HG02885 (cell line): ENCODE measurements around the gene DCAF6.

Experiments
- ATAC-seq: cut with Tn5 transposase; IDR thresholded peaks from one replicate; pipeline ENCODE4 v1.9.1; 2021; ENCODE audit warnings: mild to moderate bottlenecking; ENCODE audit not compliant: unreplicated experiment, poor library complexity

DCAF6 gene

DNA sequence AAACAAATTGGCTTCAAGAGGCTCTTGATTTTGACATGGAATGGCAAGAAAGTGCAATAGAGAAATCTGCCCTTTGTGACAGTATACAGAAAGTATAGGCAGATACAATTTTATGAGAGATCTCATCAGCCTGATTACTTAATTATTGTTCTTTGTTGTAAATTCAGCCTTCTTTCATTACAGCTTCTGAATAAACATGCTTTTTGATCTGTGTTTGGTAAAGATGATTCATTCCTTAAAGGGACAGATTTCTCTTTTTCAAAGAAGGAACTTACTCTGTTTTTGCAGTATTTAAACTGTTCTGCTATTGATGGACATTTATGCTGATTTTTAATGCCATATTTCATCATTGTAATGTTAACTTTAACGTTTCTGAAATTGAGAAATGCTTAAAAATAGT, 14.1 kb downstream of the DCAF6 start:
- ATAC-seq: no peak

DNA sequence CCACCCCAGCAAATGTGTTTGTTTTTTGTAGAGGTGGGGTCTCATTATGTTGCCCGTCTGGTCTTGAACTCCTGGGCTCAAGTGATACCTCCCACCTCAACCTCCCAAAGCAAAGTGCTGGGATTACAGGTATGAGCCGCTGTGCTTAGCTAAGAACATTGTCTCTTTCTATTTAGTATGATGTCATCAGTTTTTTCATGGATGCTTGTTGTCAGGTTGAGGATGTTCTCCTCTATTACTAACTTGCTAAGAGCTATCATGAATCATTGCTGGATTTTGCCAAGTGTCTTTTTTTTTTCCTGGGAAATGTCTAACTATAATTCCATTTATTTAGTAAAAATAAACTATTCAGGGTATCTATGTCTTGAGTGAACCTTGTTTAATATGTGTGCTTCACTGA, 19.4 kb downstream of the DCAF6 start:
- ATAC-seq: no peak

DNA sequence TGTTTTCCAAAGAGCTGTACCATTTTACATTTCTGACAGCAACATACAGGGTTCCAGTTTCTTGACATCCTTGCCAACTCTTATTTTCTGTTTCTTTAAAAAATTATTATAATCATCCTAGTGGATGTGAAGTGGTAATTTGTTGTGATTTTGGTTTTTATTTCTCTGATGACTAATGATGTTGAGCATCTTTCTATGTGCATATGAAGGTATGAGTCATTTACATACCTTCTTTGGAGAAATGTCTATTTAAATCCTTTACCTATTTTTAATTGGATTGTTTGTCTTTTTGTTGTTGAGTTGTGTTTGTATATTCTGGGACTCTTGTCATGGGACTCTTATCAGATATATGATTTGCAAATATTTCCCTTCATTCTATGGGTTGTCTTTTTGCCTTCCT, 21.2 kb downstream of the DCAF6 start:
- ATAC-seq: no peak

DNA sequence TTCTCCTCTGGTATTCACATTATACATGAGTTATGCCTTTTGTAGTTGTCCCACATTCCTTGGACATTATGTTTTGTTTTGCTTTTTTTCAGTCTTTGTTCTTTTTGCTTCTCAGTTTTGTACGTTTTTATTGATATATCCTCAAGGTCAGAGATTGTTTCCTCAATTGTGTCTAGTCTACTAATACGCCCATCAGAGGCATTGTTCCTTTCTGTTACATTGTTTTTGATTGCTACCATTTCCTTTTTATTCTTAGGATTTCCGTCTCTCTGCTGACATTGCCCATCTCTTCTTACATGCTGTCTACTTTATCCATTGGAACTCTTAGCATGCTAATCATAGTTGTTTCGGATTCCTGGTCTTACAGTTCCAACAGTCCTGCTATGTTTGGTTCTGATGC, 28.2 kb downstream of the DCAF6 start:
- ATAC-seq: no peak

DNA sequence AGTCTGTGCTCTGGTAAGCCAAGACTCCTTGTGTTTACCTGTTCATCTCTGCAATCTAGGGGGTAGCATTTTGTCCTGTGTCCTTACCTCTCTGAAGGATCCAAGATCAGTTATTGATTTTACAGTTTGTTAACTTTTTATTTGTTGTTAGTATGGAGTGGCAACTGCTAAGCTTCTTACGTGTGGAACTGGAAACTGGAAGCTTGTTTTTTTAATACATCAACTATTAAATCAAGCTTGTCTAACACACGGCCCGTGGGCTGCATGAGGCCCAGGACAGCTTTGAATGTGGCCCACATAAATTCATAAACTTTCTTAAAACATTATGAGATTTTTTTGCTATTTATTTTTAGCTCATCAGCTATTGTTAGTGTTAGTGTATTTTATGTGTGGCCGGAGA, 29.6 kb downstream of the DCAF6 start:
- no peak for ATAC-seq

DNA sequence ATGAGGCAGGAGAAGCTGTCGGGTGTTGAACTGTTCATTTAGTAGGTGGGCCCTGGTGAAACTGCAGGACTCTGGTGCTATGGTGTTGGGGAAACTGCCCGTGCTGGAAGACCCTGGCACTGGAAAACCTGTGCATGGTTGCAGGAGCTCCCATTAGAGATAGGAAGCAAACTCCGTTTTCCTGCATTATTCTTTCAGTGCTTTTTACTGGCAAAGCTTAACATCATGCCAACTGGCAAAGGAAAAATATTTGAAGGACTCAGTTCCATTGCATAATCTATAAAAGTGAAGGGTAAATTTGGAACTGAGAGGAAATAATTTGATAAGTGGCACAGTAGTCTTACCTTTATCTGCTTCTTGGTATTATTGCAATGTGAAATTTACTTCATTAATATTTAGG, 32.1 kb downstream of the DCAF6 start:
- ATAC-seq: no peak

DNA sequence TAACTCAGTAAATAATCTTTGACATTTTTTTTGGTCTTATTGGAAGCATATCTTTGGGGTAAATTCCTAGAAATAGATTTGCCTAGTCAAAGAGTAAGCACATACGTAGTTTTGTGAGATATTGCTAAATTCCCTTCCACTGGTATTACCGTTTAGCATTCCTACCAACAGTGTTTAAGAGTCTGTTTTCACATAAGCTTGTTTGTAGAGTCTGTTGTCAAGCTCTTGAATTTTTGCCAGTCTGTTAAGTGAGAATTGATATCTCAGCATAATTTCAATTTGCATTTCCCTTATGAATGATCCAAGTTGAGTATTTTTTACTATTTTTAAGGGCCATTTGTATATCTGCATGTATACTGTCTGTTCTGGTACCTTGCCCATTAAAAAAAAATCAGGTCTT, 37.3 kb downstream of the DCAF6 start:
- ATAC-seq: no peak

DNA sequence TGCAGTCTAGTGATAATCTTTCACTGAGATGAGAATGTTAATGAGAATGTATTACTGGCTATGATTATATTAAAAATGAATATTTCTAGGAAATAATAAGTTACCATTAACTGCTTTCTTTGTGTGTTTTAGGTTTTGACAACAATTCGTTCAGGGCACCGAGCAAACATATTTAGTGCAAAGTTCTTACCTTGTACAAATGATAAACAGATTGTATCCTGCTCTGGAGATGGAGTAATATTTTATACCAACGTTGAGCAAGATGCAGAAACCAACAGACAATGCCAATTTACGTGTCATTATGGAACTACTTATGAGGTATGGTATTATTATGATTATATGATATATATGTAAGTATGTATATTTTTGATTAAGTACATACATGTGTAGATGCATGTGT, 38.2 kb downstream of the DCAF6 start:
- no peak for ATAC-seq

DNA sequence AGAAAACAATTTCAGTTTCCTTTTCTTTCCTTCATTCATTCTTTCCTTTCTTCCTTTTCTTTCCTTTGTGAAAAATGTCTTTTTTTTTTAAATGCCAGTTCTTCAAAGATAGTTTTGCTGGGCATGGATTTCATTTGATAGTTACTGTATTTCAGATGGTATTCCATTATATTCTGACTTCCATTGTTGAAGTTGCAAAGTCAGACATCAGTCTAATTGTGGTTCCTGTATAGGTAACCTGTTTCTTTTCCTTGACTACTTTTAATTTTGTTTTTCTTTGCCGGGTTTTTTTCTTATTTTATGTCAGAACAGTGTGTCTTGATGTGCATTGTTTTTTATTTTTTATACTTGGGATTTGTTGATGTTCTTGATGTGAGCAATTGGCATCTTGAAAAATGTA, 40.8 kb downstream of the DCAF6 start:
- ATAC-seq: no peak

DNA sequence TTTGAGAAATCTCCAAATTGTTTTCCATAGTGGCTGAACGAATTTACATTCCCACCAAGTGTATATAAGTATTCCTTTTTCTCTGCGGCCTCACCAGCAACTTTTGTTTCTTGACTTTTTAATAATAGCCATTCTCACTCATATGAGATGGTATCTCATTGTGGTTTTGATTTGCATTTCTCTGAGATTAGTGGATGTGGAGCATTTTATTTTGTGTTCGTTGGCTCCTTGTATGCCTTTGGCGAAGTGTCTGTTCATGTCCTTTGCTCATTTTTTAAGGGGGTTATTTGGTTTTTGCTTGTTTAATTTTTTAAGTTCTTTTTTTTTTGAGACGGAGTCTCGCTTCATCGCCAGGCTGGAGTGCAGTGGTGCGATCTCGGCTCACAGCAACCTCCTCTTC, 45.5 kb downstream of the DCAF6 start:
- ATAC-seq: no peak

DNA sequence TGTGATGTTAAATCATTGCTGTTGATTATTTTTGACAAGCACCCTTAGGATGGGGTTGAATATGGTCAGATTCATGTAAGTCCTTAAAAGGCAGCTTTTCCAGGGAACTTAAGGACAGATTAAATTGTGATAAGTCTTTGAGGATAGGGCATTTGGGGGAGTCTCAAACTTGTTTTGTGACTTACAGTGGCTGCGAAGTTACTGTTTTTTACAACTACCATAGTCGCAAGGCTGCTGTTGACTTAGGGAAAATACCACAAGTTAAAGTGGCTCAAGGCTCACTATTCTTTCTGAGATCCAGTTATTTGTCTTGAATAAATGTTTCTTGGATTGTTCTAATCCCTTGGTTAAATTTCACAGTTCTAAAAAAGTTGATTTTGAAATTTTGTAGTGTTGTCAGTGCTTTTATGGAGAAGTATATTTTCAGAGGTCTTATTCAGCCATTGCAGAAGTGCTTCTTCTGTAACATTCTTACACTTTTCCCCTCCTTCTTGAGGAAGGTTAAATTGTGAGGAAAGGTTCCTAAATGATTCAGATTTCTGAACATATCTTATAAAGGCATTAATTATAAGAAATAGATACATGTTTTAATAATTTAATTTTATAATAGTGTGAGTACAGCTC, 47.4 kb downstream of the DCAF6 start:
- no peak for ATAC-seq

DNA sequence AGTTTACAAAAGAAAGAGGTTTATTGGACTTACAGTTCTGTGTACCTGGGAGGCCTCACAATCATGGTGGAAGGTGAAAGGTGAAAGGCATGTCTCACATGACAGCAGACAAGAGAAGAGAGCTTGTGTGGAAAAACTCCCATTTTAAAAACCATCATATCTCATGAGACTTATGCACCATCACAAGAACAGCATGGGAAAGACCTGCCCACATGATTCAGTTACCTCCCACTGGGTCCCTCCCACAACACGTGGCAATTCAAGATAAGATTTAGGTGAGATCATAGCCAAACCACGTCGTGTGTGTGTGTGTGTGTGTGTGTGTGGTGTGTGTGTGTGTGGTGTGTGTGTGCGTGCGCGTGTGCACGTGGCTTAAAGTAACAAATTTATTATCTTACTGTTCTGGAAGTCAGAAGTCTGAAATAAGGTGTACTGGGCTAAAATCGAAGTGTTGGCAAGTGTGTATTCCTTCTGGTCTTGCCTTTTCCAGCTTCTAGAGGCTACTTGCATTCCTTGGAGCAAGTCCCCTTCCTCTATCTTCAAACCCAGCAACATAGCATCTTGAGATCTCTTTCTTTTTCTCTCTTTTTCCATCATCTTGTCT, 48.5 kb downstream of the DCAF6 start:
- no peak for ATAC-seq

DNA sequence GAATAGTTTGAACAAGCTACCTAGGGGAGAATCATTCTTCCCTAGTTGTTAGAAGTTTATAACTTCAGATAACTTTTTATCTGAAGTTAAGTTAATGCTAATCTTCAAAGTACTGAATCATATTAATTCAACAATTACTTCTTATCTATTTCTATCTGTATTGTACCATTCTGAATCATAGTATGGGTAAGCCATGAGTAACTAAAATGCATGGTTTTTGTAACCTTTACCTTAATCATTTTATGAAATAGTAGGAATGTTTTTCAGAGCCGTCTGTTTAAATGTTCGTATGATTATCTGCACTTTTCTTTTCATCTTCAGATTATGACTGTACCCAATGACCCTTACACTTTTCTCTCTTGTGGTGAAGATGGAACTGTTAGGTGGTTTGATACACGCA, 50.7 kb downstream of the DCAF6 start:
- ATAC-seq: no peak

DNA sequence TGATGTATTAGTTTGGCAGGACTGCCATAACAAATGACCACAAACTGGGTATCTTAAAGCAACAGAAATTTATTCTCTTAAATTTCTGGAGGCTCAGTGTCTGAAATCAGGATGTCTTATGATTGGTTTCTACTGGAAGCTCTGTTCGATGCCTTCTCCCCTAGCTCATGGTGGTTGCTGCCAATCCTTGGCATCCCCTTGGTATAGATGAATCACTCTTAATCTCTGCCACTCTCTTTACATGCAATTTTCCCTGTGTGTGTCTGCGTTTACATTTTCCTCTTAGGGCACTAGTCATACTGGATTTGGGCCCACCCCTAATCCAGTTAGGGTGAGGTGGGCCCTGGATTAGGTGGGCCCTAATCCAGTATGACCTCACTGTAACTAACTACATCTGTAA, 55.1 kb downstream of the DCAF6 start:
- no peak for ATAC-seq

DNA sequence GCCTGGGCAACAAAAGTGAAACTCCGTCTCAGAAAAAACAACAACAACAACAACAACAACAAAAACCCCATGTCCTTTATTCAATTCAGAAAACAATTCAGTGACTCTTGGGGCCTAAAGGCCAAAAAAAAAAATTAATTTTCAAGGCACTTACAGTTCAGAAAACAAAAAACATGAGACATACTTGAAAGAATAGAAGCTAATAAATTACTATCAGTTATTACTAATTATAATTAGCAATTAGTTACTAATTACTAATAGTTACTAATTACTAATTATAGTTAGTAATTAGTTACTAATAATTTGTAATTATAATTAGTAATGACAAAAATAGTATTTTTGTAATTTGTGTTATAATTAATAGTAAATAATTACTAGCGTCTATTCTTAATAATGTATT, 57.2 kb downstream of the DCAF6 start:
- ATAC-seq: no peak

DNA sequence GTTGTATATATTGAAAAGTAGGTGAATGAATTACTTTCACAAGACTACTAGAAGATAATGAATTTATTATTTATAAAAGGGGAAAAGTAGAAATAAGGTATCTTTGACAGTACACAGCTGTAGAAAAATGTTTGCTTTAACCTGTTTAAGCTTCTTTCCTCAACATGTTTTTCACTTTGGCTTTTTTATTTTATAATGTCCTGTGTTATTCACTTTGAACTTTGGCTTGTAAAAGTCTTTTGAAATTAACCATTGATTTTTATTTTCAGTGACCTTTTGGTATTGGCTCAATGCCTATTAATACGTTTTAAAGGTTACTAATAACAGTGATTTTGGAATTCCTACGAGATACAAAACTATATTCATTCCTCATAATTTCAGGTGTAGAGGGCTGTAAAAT, 58.1 kb downstream of the DCAF6 start:
- no peak for ATAC-seq

DNA sequence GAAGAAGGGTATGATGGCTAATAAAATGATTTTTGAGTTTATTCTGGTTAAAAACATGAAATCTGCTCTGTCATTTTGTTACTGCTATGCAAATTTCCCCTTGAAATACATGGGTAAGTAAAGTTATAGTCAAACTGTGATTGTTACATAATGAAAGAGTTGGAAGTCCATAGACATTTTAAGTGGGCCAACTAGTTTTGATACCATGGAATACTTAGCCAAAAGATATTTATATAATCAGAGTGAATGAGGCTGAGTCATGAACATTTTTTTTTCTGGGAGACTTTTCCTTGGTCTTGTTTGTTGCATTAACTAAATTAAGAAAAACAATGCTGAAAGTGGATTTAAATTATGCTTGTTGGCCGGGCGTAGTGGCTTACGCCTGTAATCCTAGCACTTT, 58.6 kb downstream of the DCAF6 start:
- no peak for ATAC-seq

DNA sequence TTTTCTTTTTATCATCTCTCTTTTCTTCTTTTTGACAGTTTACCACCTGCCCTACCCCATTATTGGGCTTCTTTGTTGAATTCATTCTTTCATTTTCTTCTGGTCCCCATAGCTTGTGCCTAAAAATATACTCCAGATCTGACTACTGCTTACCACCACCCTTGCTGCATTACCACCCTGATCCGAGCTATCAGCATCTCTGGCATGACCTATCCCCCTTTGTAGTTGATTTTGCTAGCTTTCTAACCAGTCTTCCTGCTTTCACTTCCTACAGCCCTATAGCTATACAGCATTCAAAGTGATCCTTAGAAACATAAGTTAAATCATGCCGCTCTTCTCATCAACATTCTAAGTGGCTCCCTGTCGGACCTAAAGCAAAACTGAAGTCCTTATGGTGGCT, 59.8 kb downstream of the DCAF6 start:
- ATAC-seq: no peak

DNA sequence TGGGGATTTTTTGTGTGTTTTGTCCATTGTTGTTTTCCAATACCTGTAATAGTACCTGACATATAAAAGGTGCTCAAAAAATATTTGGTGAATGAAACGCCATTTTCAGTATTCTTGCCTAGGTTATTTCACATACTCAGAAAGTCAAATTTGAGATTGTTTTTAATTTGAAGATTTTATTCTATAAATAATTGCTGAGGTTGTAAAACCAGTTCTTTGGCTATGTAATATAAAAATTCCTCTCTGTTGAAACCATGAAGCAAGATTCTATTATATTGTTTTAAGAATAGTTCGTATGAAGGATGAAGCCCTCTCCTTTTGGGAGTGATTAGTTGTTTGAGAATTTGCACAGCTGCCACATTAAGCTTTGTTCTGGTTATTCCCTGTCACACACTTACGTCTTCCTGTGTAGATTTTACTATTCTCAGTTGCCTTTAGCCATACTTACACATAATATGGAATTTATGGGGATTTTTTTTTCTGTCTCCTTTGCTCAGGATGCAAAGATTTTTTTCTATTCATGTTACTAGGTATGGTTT, 60.6 kb downstream of the DCAF6 start:
- ATAC-seq: no peak

DNA sequence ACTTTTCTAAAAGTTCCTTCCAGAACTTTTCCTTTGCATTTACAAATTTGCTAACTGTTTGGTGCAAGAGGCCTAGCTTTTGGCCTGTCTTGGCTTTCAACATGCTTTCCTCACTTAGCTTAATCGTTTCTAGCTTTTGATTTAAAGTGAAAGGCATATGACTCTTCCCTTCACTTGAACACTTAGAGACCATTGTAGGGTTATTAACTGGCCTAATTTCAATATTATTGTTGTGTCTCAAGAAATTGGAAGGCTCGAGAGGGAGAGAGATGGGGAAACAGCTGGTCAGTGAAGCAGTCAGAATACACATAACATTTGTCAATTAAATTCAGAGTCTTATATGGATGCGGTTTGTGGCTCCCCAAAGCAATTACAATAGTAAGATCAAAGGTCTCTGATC, 63.4 kb downstream of the DCAF6 start:
- no peak for ATAC-seq

DNA sequence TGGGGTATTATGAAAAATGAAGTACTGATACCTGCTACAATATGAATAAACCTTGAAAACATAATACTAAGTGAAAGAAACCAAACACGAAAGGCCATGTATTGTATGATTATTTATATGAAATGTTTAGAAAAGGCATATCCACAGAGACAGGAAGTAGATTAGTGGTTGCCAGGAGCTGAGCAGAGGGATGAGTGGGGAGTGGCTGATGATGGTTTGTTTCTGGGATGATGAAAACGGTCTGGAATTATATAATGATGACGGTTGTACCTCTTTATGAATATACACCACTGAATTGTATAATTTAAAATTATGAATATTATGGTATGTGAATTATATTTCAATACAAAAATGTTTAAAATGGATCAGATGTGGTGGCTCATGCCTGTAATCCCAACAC, 64.2 kb downstream of the DCAF6 start:
- no peak for ATAC-seq

DNA sequence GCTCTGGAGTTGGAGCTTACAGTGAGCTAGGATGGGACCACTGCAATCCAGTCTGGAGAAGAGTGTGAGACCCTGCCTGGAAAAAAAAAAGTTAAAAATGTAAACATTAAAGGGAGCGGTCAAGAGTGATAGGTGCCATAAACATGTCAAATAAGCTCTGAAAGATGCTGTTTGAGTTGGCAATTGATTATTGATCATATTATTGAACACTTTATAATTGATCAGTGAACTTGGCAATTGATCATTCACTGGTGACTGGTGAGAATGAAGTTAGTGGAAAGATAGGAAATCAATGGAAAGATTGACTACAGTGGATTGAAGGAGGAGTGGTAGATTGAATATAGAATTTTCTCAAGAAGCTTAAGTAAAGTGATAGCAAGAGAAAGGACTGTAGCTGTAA, 64.7 kb downstream of the DCAF6 start:
- ATAC-seq: no peak
